ENCODE measurements around the gene CORO7. TPM values are rescaled to one million over a fixed set of nuclear protein-coding genes. Genes with fewer than 3 reads are reported as not detected.
A peak's percentile ranks its signal among the peaks of the same experiment; 100 is the strongest.

The CORO7 gene
- total RNA-seq, 2 experiments from 2014 or later: 167 to 176 TPM

- Mint-ChIP-seq H3K9me3 (ENCODE audit: insufficient read depth) (no peaks in the 10 kb centered on the region), H3K36me3 (ENCODE audit: low read depth) (peaks cover 57% of the 10 kb centered on the region), H3K4me3 (no peak overlapping the region), H3K4me1 (ENCODE audit: low read depth) (peaks cover 11% of the 10 kb centered on the region), H3K27ac (no peak overlapping the region), H3K27me3 (ENCODE audit: low read depth) (no peaks in the 10 kb centered on the region)
- CTCF ChIA-PET: no interaction called here
- DNase-seq (no peak), ATAC-seq (no peak)
- POLR2A ChIA-PET: no interaction called here
Observed at GRCh38 chr16:4443271-4443670, 26.9 kb upstream of the CORO7 start.

- H3K27me3 Mint-ChIP-seq (ENCODE audit: low read depth): no peaks in the 10 kb centered on the region
- ChIA-PET POLR2A (no interaction called here), CTCF (no interaction called here)
- peaks cover 55% of the 10 kb centered on the region for H3K36me3 Mint-ChIP-seq (ENCODE audit: low read depth)
- H3K9me3 Mint-ChIP-seq (ENCODE audit: insufficient read depth): no peaks in the 10 kb centered on the region
- ATAC-seq: no peak
- no peak overlapping the region for H3K4me3 Mint-ChIP-seq
- no peak overlapping the region for H3K27ac Mint-ChIP-seq
- no peak for DNase-seq
- H3K4me1 Mint-ChIP-seq (ENCODE audit: low read depth): peaks cover 12% of the 10 kb centered on the region
Observed at GRCh38 chr16:4442371-4442770, 26.0 kb upstream of the CORO7 start.

- H3K4me1 Mint-ChIP-seq (ENCODE audit: low read depth): peaks cover 13% of the 10 kb centered on the region
- DNase-seq (no peak), ATAC-seq (no peak)
- no peaks in the 10 kb centered on the region for H3K9me3 Mint-ChIP-seq (ENCODE audit: insufficient read depth)
- POLR2A ChIA-PET: interaction anchor here (0.5 to 0.6 kb wide), 3 partner anchors 8 to 27 kb away, joined by 3 to 4 read pairs (median 4); no protein-coding TSS in a partner anchor
- H3K36me3 Mint-ChIP-seq (ENCODE audit: low read depth): peaks cover 50% of the 10 kb centered on the region
- no peaks in the 10 kb centered on the region for H3K27me3 Mint-ChIP-seq (ENCODE audit: low read depth)
- H3K27ac Mint-ChIP-seq: no peak overlapping the region
- CTCF ChIA-PET: interaction anchor here (1.9 kb wide), 1 partner anchor 35 kb away, joined by 6 read pairs; no protein-coding TSS in a partner anchor
- no peak overlapping the region for H3K4me3 Mint-ChIP-seq
Observed at GRCh38 chr16:4437366-4437765, 21.0 kb upstream of the CORO7 start.

GRCh38 chr16:4435337-4436067 is 19.1 kb upstream of the CORO7 start:
- ChIA-PET CTCF (interaction anchor here (1.1 kb wide), 1 partner anchor 33 kb away, joined by 3 read pairs; no protein-coding TSS in a partner anchor), POLR2A (interaction anchor here (0.6 kb wide), 1 partner anchor 37 kb away, joined by 4 read pairs; no protein-coding TSS in a partner anchor)
- Mint-ChIP-seq H3K9me3 (ENCODE audit: insufficient read depth) (no peaks in the 10 kb centered on the region), H3K4me1 (ENCODE audit: low read depth) (peaks cover 13% of the 10 kb centered on the region), H3K4me3 (no peak overlapping the region), H3K27me3 (ENCODE audit: low read depth) (no peaks in the 10 kb centered on the region), H3K27ac (no peak overlapping the region), H3K36me3 (ENCODE audit: low read depth) (peaks cover 45% of the 10 kb centered on the region)
- DNase-seq (no peak), ATAC-seq (no peak)

GRCh38 chr16:4433914-4434787 is 17.8 kb upstream of the CORO7 start:
- Mint-ChIP-seq H3K4me3 (no peak overlapping the region), H3K4me1 (ENCODE audit: low read depth) (peaks cover 7% of the 10 kb centered on the region)
- CTCF ChIA-PET: interaction anchor here (1.4 kb wide), 1 partner anchor 32 kb away, joined by 3 read pairs; no protein-coding TSS in a partner anchor

GRCh38 chr16:4433228-4433627 is 16.8 kb upstream of the CORO7 start:
- Mint-ChIP-seq H3K36me3 (ENCODE audit: low read depth) (peaks cover 47% of the 10 kb centered on the region), H3K27ac (no peak overlapping the region), H3K27me3 (ENCODE audit: low read depth) (no peaks in the 10 kb centered on the region), H3K9me3 (ENCODE audit: insufficient read depth) (no peaks in the 10 kb centered on the region), H3K4me3 (no peak overlapping the region), H3K4me1 (ENCODE audit: low read depth) (peaks cover 6% of the 10 kb centered on the region)
- DNase-seq (no peak), ATAC-seq (no peak)
- POLR2A ChIA-PET: no interaction called here
- CTCF ChIA-PET: interaction anchor here (1.4 kb wide), 1 partner anchor 33 kb away, joined by 3 read pairs; no protein-coding TSS in a partner anchor

More at GRCh38 chr16:4433914-4434787, 17.8 kb upstream of the CORO7 start:
- POLR2A ChIA-PET: interaction anchor here (1.5 kb wide), 1 partner anchor 32 kb away, joined by 6 read pairs; no protein-coding TSS in a partner anchor
- Mint-ChIP-seq H3K9me3 (ENCODE audit: insufficient read depth) (no peaks in the 10 kb centered on the region), H3K36me3 (ENCODE audit: low read depth) (peaks cover 43% of the 10 kb centered on the region), H3K27ac (no peak overlapping the region), H3K27me3 (ENCODE audit: low read depth) (no peaks in the 10 kb centered on the region)
- ATAC-seq (no peak), DNase-seq (no peak)

- Mint-ChIP-seq H3K36me3 (ENCODE audit: low read depth) (peaks cover 49% of the 10 kb centered on the region), H3K4me3 (no peak overlapping the region), H3K9me3 (ENCODE audit: insufficient read depth) (no peaks in the 10 kb centered on the region), H3K4me1 (ENCODE audit: low read depth) (peaks cover 21% of the 10 kb centered on the region), H3K27ac (no peak overlapping the region), H3K27me3 (ENCODE audit: low read depth) (no peaks in the 10 kb centered on the region)
- CTCF ChIA-PET: no interaction called here
- DNase-seq (no peak), ATAC-seq (no peak)
- POLR2A ChIA-PET: no interaction called here
Observed at GRCh38 chr16:4431023-4431422, 14.6 kb upstream of the CORO7 start.

GRCh38 chr16:4428500-4428899 is 12.1 kb upstream of the CORO7 start:
- Mint-ChIP-seq H3K36me3 (ENCODE audit: low read depth) (peaks cover 37% of the 10 kb centered on the region), H3K27me3 (ENCODE audit: low read depth) (no peaks in the 10 kb centered on the region), H3K9me3 (ENCODE audit: insufficient read depth) (no peaks in the 10 kb centered on the region), H3K4me3 (no peak overlapping the region), H3K27ac (no peak overlapping the region), H3K4me1 (ENCODE audit: low read depth) (peaks cover 28% of the 10 kb centered on the region)
- ATAC-seq (no peak), DNase-seq (no peak)
- ChIA-PET POLR2A (interaction anchor here (1.5 kb wide), 1 partner anchor 13 kb away, joined by 5 read pairs; no protein-coding TSS in a partner anchor), CTCF (interaction anchor here (1.5 to 1.6 kb wide), 2 partner anchors 10 to 120 kb away, joined by 4 to 6 read pairs; no protein-coding TSS in a partner anchor)

GRCh38 chr16:4426722-4427372 is 10.5 kb upstream of the CORO7 start:
- no peaks in the 10 kb centered on the region for H3K9me3 Mint-ChIP-seq (ENCODE audit: insufficient read depth)
- H3K27ac Mint-ChIP-seq: peak overlapping the region; percentile 99
- CTCF ChIA-PET: no interaction called here
- peak overlapping the region; percentile 93 for H3K4me3 Mint-ChIP-seq
- POLR2A ChIA-PET: interaction anchor here (1.4 to 3.5 kb wide), 2 partner anchors 11 to 38 kb away, joined by 5 to 25 read pairs; partner anchors contain the start of gene CORO7
- ATAC-seq (no peak), DNase-seq (no peak)
- peaks cover 31% of the 10 kb centered on the region for H3K36me3 Mint-ChIP-seq (ENCODE audit: low read depth)
- H3K27me3 Mint-ChIP-seq (ENCODE audit: low read depth): no peaks in the 10 kb centered on the region
- H3K4me1 Mint-ChIP-seq (ENCODE audit: low read depth): peaks cover 28% of the 10 kb centered on the region

GRCh38 chr16:4426021-4426684 is 9.8 kb upstream of the CORO7 start:
- Mint-ChIP-seq H3K4me3 (peak overlapping the region; percentile 93), H3K4me1 (ENCODE audit: low read depth) (peaks cover 28% of the 10 kb centered on the region), H3K27me3 (ENCODE audit: low read depth) (no peaks in the 10 kb centered on the region), H3K36me3 (ENCODE audit: low read depth) (peaks cover 25% of the 10 kb centered on the region), H3K27ac (peak overlapping the region; percentile 99), H3K9me3 (ENCODE audit: insufficient read depth) (no peaks in the 10 kb centered on the region)
- ChIA-PET POLR2A (interaction anchor here (1.4 to 3.5 kb wide), 2 partner anchors 10 to 37 kb away, joined by 5 to 25 read pairs; partner anchors contain the start of gene CORO7), CTCF (no interaction called here)
- ATAC-seq: peak; percentile 49
- no peak for DNase-seq
